ENCODE measurements around the gene UTS2.

DNA sequence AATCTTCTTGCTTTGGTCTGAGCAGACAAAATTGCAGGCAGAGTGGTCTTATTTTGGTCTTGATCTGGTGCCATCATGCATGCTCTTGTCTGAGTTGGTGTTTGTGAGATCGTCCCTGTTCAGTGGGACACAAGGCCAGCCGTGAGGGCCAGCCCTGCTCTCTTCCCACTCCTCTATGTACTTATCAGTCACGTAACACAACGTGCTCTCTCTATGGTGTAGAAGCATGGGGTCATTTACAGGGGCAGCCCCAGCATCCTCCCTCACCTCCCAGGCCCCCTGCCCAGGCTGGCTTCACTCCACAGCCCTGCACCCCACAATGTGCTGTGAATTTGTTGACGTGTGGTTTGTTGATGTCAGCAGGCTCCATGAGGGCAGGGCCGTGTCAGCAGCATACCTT is 18.3 kb upstream of the UTS2 start:
- no peak for TF ChIP-seq NFIC (IDR thresholded peaks at IDR 0.05)
- no peak for TF ChIP-seq CREB1 (IDR thresholded peaks at IDR 0.05; ENCODE audit: low read depth)
- TF ChIP-seq, protein P1, sequence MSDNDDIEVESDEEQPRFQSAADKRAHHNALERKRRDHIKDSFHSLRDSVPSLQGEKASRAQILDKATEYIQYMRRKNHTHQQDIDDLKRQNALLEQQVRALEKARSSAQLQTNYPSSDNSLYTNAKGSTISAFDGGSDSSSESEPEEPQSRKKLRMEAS (IDR thresholded peaks at IDR 0.05), result no peak
- TF ChIP-seq, protein P2, sequence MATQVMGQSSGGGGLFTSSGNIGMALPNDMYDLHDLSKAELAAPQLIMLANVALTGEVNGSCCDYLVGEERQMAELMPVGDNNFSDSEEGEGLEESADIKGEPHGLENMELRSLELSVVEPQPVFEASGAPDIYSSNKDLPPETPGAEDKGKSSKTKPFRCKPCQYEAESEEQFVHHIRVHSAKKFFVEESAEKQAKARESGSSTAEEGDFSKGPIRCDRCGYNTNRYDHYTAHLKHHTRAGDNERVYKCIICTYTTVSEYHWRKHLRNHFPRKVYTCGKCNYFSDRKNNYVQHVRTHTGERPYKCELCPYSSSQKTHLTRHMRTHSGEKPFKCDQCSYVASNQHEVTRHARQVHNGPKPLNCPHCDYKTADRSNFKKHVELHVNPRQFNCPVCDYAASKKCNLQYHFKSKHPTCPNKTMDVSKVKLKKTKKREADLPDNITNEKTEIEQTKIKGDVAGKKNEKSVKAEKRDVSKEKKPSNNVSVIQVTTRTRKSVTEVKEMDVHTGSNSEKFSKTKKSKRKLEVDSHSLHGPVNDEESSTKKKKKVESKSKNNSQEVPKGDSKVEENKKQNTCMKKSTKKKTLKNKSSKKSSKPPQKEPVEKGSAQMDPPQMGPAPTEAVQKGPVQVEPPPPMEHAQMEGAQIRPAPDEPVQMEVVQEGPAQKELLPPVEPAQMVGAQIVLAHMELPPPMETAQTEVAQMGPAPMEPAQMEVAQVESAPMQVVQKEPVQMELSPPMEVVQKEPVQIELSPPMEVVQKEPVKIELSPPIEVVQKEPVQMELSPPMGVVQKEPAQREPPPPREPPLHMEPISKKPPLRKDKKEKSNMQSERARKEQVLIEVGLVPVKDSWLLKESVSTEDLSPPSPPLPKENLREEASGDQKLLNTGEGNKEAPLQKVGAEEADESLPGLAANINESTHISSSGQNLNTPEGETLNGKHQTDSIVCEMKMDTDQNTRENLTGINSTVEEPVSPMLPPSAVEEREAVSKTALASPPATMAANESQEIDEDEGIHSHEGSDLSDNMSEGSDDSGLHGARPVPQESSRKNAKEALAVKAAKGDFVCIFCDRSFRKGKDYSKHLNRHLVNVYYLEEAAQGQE (IDR thresholded peaks at IDR 0.05; ENCODE audit: low read depth), result no peak
- TF ChIP-seq CEBPB (IDR thresholded peaks at IDR 0.05), result no peak
- no peak for TF ChIP-seq ZBTB7A (IDR thresholded peaks at IDR 0.05; ENCODE audit: low read depth)
- TF ChIP-seq, protein P3, sequence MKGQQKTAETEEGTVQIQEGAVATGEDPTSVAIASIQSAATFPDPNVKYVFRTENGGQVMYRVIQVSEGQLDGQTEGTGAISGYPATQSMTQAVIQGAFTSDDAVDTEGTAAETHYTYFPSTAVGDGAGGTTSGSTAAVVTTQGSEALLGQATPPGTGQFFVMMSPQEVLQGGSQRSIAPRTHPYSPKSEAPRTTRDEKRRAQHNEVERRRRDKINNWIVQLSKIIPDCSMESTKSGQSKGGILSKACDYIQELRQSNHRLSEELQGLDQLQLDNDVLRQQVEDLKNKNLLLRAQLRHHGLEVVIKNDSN (IDR thresholded peaks at IDR 0.05), result no peak
- no peak for TF ChIP-seq TEAD4 (IDR thresholded peaks at IDR 0.05)
- no peak for TF ChIP-seq RAD21 (IDR thresholded peaks at IDR 0.05; ENCODE audit: low read depth)
- no peak for TF ChIP-seq TAF1 (IDR thresholded peaks at IDR 0.05; ENCODE audit: low read depth)
- no peak for TF ChIP-seq EP300 (IDR thresholded peaks at IDR 0.05; ENCODE audit: borderline replicate concordance)
- TF ChIP-seq YY1 (IDR thresholded peaks at IDR 0.05; ENCODE audit: low read depth), result no peak
